ENCODE results near the gene CAND1. TPM values are rescaled to one million over a fixed set of nuclear protein-coding genes. Genes with fewer than 3 reads are reported as not detected.

CAND1 gene
- total and polyA plus RNA-seq, 2 of the 8 experiments (the other 6 are each of a cell fraction or from before 2014, with no cell fraction given), result 39.4 to 271 TPM

- TF ChIP-seq ATF3 (IDR thresholded peaks at IDR 0.05; ENCODE audit: insufficient read depth, low read depth, low read length) (no peak), CBX5 (IDR thresholded peaks at IDR 0.05; ENCODE audit: low read depth, low read length) (no peak), HDAC6 (IDR thresholded peaks at IDR 0.05; ENCODE audit: low read depth, low read length) (no peak), BCL11A (IDR thresholded peaks at IDR 0.05; ENCODE audit: low read depth in 2 of 2, low read length in 2 of 2) (no peak), BRCA1 (IDR thresholded peaks at IDR 0.05; ENCODE audit: low read depth, low read length) (no peak), RNF2 (IDR thresholded peaks at IDR 0.05; ENCODE audit: borderline replicate concordance, low read depth, low read length, missing control alignments, poor library complexity, severe bottlenecking) (no peak)
- Histone ChIP-seq H2BK20ac (ENCODE audit: low read length) (no peak overlapping the region), H3K4ac (replicated peaks; ENCODE audit: insufficient read length, low read depth, low read length) (no peak overlapping the region), H4K91ac (replicated peaks; ENCODE audit: insufficient read length, low read length) (no peak overlapping the region), H4K5ac (ENCODE audit: insufficient read length, low read depth, low read length) (no peak overlapping the region), H4K8ac (ENCODE audit: extremely low read depth, insufficient read depth, low read length) (no peak overlapping the region), H3K36me3 (ENCODE audit: control insufficient read depth in 2 of 4, insufficient read depth in 4 of 4, low read length in 3 of 4) (peaks cover 4 to 40% (median 22%) of the 10 kb centered on the region in 4 experiments; a peak in 6 of 8 replicates), H3K27me3 (replicated peaks in 1 of 4; ENCODE audit: control insufficient read depth in 3 of 4, extremely low read depth in 1 of 4, insufficient read depth in 3 of 4, low read length in 3 of 4) (no peaks in the 10 kb centered on the region), H2BK12ac (ENCODE audit: low read depth, low read length) (no peak overlapping the region), H2BK15ac (ENCODE audit: low read length) (no peak overlapping the region), H2BK120ac (replicated peaks; ENCODE audit: low read depth, low read length) (no peak overlapping the region), H4K20me1 (replicated peaks in 1 of 2; ENCODE audit: control insufficient read depth in 1 of 2, insufficient read depth in 2 of 2, low read length in 2 of 2) (no peaks in the 10 kb centered on the region), H2AFZ (ENCODE audit: low read length) (no peak overlapping the region), H3K9ac (replicated peaks in 1 of 4; ENCODE audit: extremely low read depth in 1 of 4, low read depth in 3 of 4, low read length in 3 of 4) (no peak overlapping the region), H3K4me2 (ENCODE audit: insufficient read depth in 1 of 2, low read depth in 2 of 2, low read length in 2 of 2) (no peak overlapping the region), H3K4me1 (replicated peaks in 1 of 4; ENCODE audit: control insufficient read depth in 3 of 4, insufficient read depth in 4 of 4, low read length in 3 of 4) (no peaks in the 10 kb centered on the region), H3K14ac (ENCODE audit: insufficient read length) (no peak overlapping the region), H3K79me1 (ENCODE audit: low read depth, low read length) (no peaks in the 10 kb centered on the region), H3K9me3 (ENCODE audit: insufficient read depth in 2 of 2, low read depth in 1 of 2, low read length in 1 of 2) (peaks cover 13 to 18% of the 10 kb centered on the region in 2 experiments), H3K27ac (ENCODE audit: low read depth, low read length) (no peak overlapping the region), H3K23ac (ENCODE audit: insufficient read length) (no peak overlapping the region), H3K4me3 (ENCODE audit: extremely low read depth in 1 of 4, insufficient read depth in 2 of 4, low read depth in 3 of 4, low read length in 4 of 4) (no peak overlapping the region), H2AK5ac (ENCODE audit: low read depth, low read length) (no peak overlapping the region), H3K23me2 (ENCODE audit: low read depth, low read length) (no peaks in the 10 kb centered on the region), H2BK5ac (ENCODE audit: low read depth, low read length) (no peak overlapping the region), H3K56ac (replicated peaks; ENCODE audit: insufficient read length, low read depth, low read length) (no peak overlapping the region), H3K18ac (ENCODE audit: extremely low read depth, low read length) (no peak overlapping the region), H3K79me2 (ENCODE audit: control insufficient read depth in 1 of 2, insufficient read depth in 2 of 2, low read length in 2 of 2) (no peaks in the 10 kb centered on the region)
- 94% methylated on average over 4 of the region's 4 CpGs; no CpG with 5 or more reads in 1 of the 2 experiments for WGBS, 2 experiments (ENCODE audit: extremely low coverage in 1 of 2, insufficient coverage in 1 of 2, insufficient read length in 1 of 2, insufficient replicate concordance in 2 of 2, low coverage in 1 of 2, low lambda C conversion rate in 2 of 2, missing lambda C conversion rate in 1 of 2)
- no peak for DNase-seq (ENCODE audit: low read depth in 1 of 2, low spot score in 2 of 2)
- POLR2A ChIA-PET (ENCODE audit: partially characterized antibody), result no interaction called here
- no peak for FAIRE-seq
- CTCF ChIA-PET (ENCODE audit: partially characterized antibody), result no interaction called here
These were observed 50.8 kb downstream of the CAND1 start for GRCh38 chr12:67319936-67320335.
